ENCODE measurements around the gene SAMD4B.

The SAMD4B gene

DNA sequence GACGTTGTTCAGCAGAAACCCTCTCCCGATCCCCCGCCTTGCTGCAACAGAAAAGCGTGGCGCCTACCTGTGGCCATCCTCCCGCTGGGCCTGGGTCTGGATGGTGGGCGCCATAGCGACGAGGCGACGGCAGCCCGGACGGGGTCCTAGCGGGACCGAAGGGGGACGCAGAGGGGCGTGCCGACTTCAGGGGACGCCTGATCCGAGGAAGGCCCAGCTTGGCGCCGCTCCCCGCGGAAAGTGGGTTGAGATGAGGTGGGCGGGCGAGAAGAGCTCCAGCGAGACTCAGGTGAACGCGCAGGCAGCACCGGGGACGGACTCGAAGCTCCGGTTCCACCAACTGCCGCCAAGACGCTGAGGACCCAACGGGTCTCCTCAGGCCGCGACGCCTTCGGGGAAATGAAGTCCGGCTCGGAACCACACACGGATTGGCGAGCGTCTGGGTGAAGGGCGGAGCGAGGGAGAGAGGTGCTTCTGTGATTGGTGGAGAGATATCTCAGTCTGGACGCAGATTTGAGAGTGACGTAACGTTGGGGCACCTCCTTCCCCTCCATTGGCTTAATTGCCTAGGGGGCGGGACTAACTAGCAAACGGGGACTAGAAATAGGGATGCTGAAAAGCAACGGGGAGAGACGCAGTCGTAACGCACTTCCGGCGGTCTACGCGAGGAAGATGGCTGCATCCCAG is 48.7 kb downstream of the SAMD4B start, which contains the start of the genes MED29 and PAF1:
Gene MED29, plus strand, starts transcription at position 628 of the 687 bp plus-strand sequence. Its CDS starts 45 bp downstream, at position 673.
Gene PAF1, minus strand, starts transcription at position 356 of the 687 bp plus-strand sequence. Its CDS starts 242 bp downstream, at position 114.
- peak; percentile 77 for TF ChIP-seq POLR2A (IDR thresholded peaks at IDR 0.05; ENCODE audit: extremely low read depth, insufficient read length)
- TF ChIP-seq, protein P1, sequence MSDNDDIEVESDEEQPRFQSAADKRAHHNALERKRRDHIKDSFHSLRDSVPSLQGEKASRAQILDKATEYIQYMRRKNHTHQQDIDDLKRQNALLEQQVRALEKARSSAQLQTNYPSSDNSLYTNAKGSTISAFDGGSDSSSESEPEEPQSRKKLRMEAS (IDR thresholded peaks at IDR 0.05; ENCODE audit: low read depth, low read length) = 0 out of 2 replicates have a peak, but pooled peaks have one; percentile 15
- no peak for TF ChIP-seq MYC (IDR thresholded peaks at IDR 0.05; ENCODE audit: low read depth, low read length)
- DNase-seq (ENCODE audit: low read depth) = peak; percentile 98
- peak within 1 kb of the TSS; percentile 95 for H3K4me3 ChIP-seq (ENCODE audit: low read depth, low read length)

DNA sequence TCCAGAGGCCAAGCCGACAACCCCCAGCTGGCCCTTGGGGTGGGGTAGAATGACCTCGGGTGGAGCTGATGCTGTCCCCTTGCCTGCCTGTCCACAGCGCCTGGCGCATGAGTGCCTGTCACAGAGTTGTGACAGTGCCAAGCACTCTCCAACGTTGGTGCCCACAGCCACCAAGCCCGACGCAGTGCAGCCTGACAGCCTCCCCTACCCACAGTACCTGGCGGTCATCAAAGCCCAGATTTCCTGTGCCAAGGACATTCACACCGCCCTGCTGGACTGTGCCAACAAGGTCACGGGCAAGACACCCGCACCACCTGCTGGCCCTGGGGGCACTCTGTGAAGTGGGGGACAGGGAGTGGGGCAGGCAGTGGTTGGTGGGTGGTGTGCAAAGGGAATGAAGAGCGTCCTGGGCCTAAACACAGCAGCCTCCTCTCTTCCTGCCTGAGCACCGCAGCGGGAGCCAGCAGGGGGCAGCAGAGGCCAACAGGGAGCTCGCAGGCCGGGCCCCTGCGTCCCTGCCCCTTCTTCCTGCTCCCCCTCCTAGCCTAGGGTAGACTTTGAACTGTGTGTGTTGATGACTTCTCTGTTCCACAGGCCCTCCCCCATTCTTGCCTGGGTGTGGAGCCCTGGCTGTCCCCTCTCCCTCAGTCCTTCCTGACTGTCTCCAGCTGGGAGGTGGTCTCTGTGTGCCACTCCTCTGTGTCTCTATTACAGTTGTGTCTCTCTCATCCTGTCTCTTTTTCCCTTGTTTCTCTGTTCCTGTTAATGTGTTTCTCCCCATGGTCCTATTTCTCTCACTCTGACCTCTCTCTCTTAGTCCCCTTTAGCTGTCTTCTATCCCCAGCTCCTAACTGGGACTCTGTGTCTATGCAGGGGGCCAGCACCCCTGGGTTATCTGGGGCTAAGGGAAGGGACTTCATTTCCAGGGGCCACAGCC is 55.4 kb downstream of the SAMD4B start:
- TF ChIP-seq, protein P2, sequence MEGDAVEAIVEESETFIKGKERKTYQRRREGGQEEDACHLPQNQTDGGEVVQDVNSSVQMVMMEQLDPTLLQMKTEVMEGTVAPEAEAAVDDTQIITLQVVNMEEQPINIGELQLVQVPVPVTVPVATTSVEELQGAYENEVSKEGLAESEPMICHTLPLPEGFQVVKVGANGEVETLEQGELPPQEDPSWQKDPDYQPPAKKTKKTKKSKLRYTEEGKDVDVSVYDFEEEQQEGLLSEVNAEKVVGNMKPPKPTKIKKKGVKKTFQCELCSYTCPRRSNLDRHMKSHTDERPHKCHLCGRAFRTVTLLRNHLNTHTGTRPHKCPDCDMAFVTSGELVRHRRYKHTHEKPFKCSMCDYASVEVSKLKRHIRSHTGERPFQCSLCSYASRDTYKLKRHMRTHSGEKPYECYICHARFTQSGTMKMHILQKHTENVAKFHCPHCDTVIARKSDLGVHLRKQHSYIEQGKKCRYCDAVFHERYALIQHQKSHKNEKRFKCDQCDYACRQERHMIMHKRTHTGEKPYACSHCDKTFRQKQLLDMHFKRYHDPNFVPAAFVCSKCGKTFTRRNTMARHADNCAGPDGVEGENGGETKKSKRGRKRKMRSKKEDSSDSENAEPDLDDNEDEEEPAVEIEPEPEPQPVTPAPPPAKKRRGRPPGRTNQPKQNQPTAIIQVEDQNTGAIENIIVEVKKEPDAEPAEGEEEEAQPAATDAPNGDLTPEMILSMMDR (IDR thresholded peaks at IDR 0.05; ENCODE audit: low read depth, low read length) = peak; percentile 84
- TF ChIP-seq, protein P1 (IDR thresholded peaks at IDR 0.05; ENCODE audit: low read depth, low read length) = no peak
- no peak overlapping the region for H3K4me3 ChIP-seq (ENCODE audit: low read depth, low read length)
- DNase-seq (ENCODE audit: low read depth) = peak; percentile 87

DNA sequence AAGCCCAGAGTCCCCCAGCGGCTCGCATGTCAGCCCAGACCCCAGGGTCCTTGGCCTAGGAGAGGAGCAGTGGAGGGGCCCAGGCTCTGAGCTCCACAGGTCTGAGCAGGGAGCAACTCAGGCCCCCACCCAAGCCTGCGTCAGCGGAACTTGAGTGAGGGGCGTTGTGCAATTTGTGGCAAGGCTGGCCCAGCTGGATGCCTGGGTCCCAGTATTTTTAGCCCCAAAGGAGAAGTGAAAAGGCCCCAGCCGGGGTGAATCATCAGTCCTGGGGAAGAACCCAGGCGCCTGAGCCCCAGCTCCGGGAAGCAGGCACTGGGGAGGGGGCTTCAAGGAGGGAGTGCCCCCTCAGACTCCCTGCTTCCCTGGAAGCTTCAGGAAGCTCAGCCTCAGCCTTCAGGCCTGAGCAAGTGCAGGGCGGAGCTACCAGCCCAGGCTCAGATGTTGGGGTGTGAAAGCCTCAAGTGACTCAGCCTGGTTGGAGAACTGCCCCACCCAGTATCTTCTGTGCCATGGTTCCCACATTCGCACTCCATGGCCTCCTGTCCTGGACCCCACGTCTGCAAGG is 56.2 kb downstream of the SAMD4B start:
- TF ChIP-seq, protein P1 (IDR thresholded peaks at IDR 0.05; ENCODE audit: low read depth, low read length) = no peak
- TF ChIP-seq POLR2A (IDR thresholded peaks at IDR 0.05; ENCODE audit: extremely low read depth, insufficient read length) (no peak), MYC (IDR thresholded peaks at IDR 0.05; ENCODE audit: low read depth, low read length) (no peak)
- TF ChIP-seq, protein P2 (IDR thresholded peaks at IDR 0.05; ENCODE audit: low read depth, low read length) = no peak
- DNase-seq (ENCODE audit: low read depth) = peak; percentile 87
- no peak overlapping the region for H3K4me3 ChIP-seq (ENCODE audit: low read depth, low read length)

DNA sequence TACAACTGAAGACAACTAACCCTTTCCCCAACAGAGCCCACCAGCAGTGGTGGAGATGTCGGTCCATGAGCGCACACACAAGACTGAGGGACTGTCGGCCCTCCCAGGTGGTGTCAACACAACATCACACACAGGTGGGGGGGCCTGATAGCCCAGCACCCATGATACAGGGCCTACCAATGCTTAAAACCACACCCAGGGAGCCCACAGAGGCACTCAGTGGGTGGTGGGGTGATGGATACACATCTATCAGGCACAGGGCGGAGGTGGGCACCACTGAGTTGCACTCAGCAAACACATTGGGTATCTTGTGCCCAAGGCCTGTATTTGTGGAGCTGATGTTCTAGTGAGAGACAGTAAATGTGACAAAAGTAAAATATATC is 57.4 kb downstream of the SAMD4B start:
- H3K4me3 ChIP-seq (ENCODE audit: low read depth, low read length) = no peak overlapping the region
- TF ChIP-seq, protein P1 (IDR thresholded peaks at IDR 0.05; ENCODE audit: low read depth, low read length) = no peak
- no peak for DNase-seq (ENCODE audit: low read depth)

- DNase-seq (ENCODE audit: low read depth) = no peak
- no peak overlapping the region for H3K4me3 ChIP-seq (ENCODE audit: low read depth, low read length)
- TF ChIP-seq, protein P1 (IDR thresholded peaks at IDR 0.05; ENCODE audit: low read depth, low read length) = no peak
- TF ChIP-seq POLR2A (IDR thresholded peaks at IDR 0.05; ENCODE audit: extremely low read depth, insufficient read length) (no peak), MYC (IDR thresholded peaks at IDR 0.05; ENCODE audit: low read depth, low read length) (no peak)
- TF ChIP-seq, protein P2 (IDR thresholded peaks at IDR 0.05; ENCODE audit: low read depth, low read length) = no peak
Measured at GRCh38 chr19:39400061-39400460, 57.8 kb downstream of the SAMD4B start.

- H3K4me3 ChIP-seq (ENCODE audit: low read depth, low read length) = no peak overlapping the region
- no peak for DNase-seq (ENCODE audit: low read depth)
- TF ChIP-seq, protein P2 (IDR thresholded peaks at IDR 0.05; ENCODE audit: low read depth, low read length) = no peak
- TF ChIP-seq POLR2A (IDR thresholded peaks at IDR 0.05; ENCODE audit: extremely low read depth, insufficient read length) (no peak), MYC (IDR thresholded peaks at IDR 0.05; ENCODE audit: low read depth, low read length) (no peak)
- TF ChIP-seq, protein P1 (IDR thresholded peaks at IDR 0.05; ENCODE audit: low read depth, low read length) = no peak
Measured at GRCh38 chr19:39401070-39401548, 58.9 kb downstream of the SAMD4B start.

All from NB4 (cell line).